Heart left ventricle (tissue), 16 donors: ENCODE data around the gene ZNF430. TPM values are rescaled to one million over a fixed set of nuclear protein-coding genes. Genes with fewer than 3 reads are reported as not detected.
"Not testable (repeated sequence)": the region's sequence is repeated elsewhere in the genome, so short reads cannot be mapped to it uniquely, and the experiment has no call there.

Experiments
- ATAC-seq, 4 donors: fragments of 200-7000 bp; cut with Tn5 transposase; one replicate each; pipeline ENCODE4 v1.9.1; 2020 to 2022; ENCODE audit warnings: moderate library complexity in 4 of 4, mild to moderate bottlenecking in 3 of 4, moderate number of reproducible peaks in 1 of 4
- DNase-seq, 5 donors: peaks; one replicate each; pipeline ENCODE4 v3.0.0-alpha.2; 2020
- H3K27ac ChIP-seq, 12 donors: fragments of 200-600 bp; sonication (generic) in 4 of 12; one replicate each; pipeline versions ENCODE4 v1.5.0 to v1.8.0; 2016 to 2022; ENCODE audit warnings: mild to moderate bottlenecking in 2 of 12
- H3K27me3 ChIP-seq, 9 donors: fragments of 200-600 bp; sonication (generic) in 2 of 9; one replicate each; pipeline versions ENCODE4 v1.5.1 to v1.8.0; 2016 to 2022; ENCODE audit warnings: mild to moderate bottlenecking in 3 of 9
- H3K36me3 ChIP-seq, 9 donors: fragments of 200-600 bp; sonication (generic) in 2 of 9; one replicate each; pipeline versions ENCODE4 v1.5.0 to v1.8.0; 2018 to 2022; ENCODE audit warnings: mild to moderate bottlenecking in 2 of 9
- H3K4me1 ChIP-seq, 12 donors: fragments of 200-600 bp; sonication (generic) in 4 of 12; one replicate each; pipeline versions ENCODE4 v1.5.0 to v1.8.0; 2016 to 2022; ENCODE audit warnings: mild to moderate bottlenecking in 3 of 12
- H3K4me3 ChIP-seq, 12 donors: fragments of 200-600 bp; sonication (generic) in 4 of 12; one replicate each; pipeline versions ENCODE4 v1.5.0 to v1.8.0; 2017 to 2022; ENCODE audit warnings: mild to moderate bottlenecking in 9 of 12, moderate library complexity in 4 of 12
- H3K9me3 ChIP-seq, 12 donors: fragments of 200-600 bp; sonication (generic) in 4 of 12; one replicate each; pipeline versions ENCODE4 v1.5.0 to v1.8.0; 2016 to 2022; ENCODE audit warnings: mild to moderate bottlenecking in 1 of 12
- POLR2A ChIP-seq, 2 donors: fragments of 450-650 bp; IDR thresholded peaks; one replicate each; pipeline ENCODE4 v1.6.1; 2017; ENCODE audit warnings: antibody characterized with exemption in 2 of 2, mild to moderate bottlenecking in 2 of 2, moderate library complexity in 2 of 2
- whole genome bisulfite sequencing, 4 donors: extraction: QIAGEN DNeasy Blood & Tissue Kit in 2 of 4; methylation state at CpG; one replicate each; pipeline versions ENCODE4 v1.1.5 to v1.1.7; 2013 to 2018; 5-methylcytosine and 5-hydroxymethylcytosine counted together
- intact Hi-C, 10 donors: fragments of 100-400 bp; cut with DNase I; formaldehyde crosslinking; loops; one replicate each; pipeline versions ENCODE4 v1.11.1 to v1.14.2; 2022
- long read RNA-seq, 3 donors: library from polyadenylated mRNA; unstranded; transcript quantifications; one replicate each; pipeline ENCODE4 v2.0.0, GENCODE V29; 2020 to 2021
- polyA plus RNA-seq, 2 donors: library from polyadenylated mRNA; stranded (reverse); fragments of 200-250 nt; gene quantifications; one replicate each; pipeline ENCODE4 v1.2.3, GENCODE V29; 2013
- total RNA-seq, 9 donors: library from RNA; depleted of rRNA in 2 of 9; stranded (reverse); fragments of >200 nt in 2 of 9; fragmentation: NEBNext Ultra II Directional in 3 of 9; extraction: Animal tissue kit (Norgen Biotek cat#: 25700) in 3 of 9; gene quantifications; one replicate each; pipeline versions ENCODE4 v1.1.0 to v1.2.4, GENCODE V29; 2016 to 2023
- TF ChIP-seq, protein P1 (sequence below), 12 donors: fragments of 200-600 bp; sonication (generic) in 4 of 12; IDR thresholded peaks; one replicate each; pipeline versions ENCODE4 v1.5.0 to v1.8.0; 2018 to 2022; ENCODE audit warnings: antibody characterized with exemption in 12 of 12, mild to moderate bottlenecking in 5 of 12
- donor health status: ischemic (EF 13 %, LVEDD 7.1; RV severe dilation, severe dysfunction).
- donor health status: healthy with polysubstance abuse.
- donor health status: DM: no; HTN: yes; CAD: no.
- donor health status: DM: no; HTN: no; CAD: no.
- donor health status: ischemic (EF 25% LVEDD 6.9; RV normal size, moderate dysfunction).
- donor health status: ischemic (EF 25% LVEDD 5.7; RV mildly dilated, moderate dysfunction).
- donor health status: healthy.
- donor health status: DM: yes; HTN: yes; CAD: no.
- donor health status: ischemic (EF 35%, LVEDD 5.7; RV mildly dilated, moderate dysfunction).
- donor health status: nonischemic (EF 11% LVEDD 7.7; RV severe dilation, severe dysfunction).
- donor health status: DM: yes; HTN: yes; CAD: no.
- donor health status: PGD.
- donor health status: ischemic (EF 29% LVEDD 5.4; RV normal size, mild dysfunction).
- donor health status: nonischemic (EF 23%, LVEDD 6.1; RV moderate dilation, normal function).

Gene ZNF430
- total RNA-seq (1 to 10 TPM; 2.9 to 9.1 (median 3.9) TPM), polyA plus RNA-seq (1 to 10 TPM; 1.1 to 2.4 TPM)
- long read RNA-seq, donor 1, partial matches to known transcripts: 0 of 2 reads
- long read RNA-seq, donor 1, other reads (novel, unspliced or antisense): 0 of 2 reads
- long read RNA-seq, donor 2, partial matches to known transcripts: 1 of 8 reads
- long read RNA-seq, donor 2, other reads (novel, unspliced or antisense): 4 of 8 reads
- long read RNA-seq, donor 3, partial matches to known transcripts: 2 of 4 reads
- long read RNA-seq, donor 3, other reads (novel, unspliced or antisense): 0 of 4 reads

DNA sequence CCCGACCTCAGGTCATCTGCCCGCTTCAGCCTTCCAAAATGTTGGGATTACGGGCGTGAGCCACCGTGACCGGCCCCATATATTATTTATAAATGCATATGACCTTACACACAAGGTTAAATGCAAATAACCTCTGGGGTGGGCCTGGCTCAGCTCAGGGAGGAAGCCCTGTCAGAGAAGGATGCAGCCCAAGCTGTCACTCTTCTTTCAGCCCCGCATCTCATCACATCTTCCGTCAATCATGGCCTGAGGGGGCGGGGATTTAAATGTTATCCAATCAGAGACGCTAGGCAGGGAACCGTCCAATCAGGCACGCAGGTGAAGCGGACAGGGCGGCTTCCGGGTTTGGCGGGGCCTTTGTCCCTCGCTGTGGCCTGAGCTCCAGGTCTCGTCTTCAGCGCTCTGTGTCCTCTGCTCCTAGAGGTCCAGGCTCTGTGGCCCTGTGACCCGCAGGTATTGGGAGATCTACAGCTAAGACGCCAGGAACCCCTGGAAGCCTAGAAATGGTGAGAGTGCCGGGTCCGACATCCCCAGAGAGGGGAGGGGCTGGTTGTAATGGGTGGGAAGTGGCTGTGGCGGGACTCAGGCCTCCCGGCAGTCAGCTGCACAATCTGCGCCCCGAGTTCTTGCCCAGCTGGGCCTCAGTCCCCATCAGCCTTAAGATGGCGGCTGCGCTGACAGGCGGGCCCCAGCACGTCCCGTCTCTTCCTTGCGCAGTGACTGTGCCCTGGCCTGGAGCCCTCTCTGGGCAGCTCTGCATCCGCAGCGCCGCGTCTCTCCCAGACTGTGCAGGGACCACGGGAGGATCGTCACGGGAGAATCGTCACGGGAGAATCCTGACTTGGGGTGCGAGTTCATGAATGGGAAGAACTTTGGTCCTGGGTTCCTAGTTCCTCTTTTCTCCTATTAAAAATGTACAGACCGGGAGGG is at the start of gene ZNF430:
Gene ZNF430 (plus strand): TSS at position 360 of the 930 bp plus-strand sequence. CDS start 144 bp downstream, at position 504.
- ATAC-seq (peak; percentile 100), DNase-seq (peak; percentile 93 to 96 (median 95))
- intact Hi-C loops: loop anchor here in 1 of 10 donors (5.0 kb wide), 1 partner anchor 62 kb away; the partner anchor contains the start of gene ZNF714
- no peaks in the 10 kb centered on the region for H3K27me3 ChIP-seq
- peak within 1 kb of the TSS; percentile 65 to 97 (median 84) for H3K4me3 ChIP-seq
- WGBS, 4 donors: 4 to 8% (median 5%) methylated on average over 29 to 44 of the region's 44 CpGs
- peak within 1 kb of the TSS; percentile 65 to 91 (median 80) for H3K27ac ChIP-seq
- peaks cover 0 to 31% (median 24%) of the 10 kb centered on the region in 9 donors for H3K36me3 ChIP-seq
- TF ChIP-seq, protein P1, sequence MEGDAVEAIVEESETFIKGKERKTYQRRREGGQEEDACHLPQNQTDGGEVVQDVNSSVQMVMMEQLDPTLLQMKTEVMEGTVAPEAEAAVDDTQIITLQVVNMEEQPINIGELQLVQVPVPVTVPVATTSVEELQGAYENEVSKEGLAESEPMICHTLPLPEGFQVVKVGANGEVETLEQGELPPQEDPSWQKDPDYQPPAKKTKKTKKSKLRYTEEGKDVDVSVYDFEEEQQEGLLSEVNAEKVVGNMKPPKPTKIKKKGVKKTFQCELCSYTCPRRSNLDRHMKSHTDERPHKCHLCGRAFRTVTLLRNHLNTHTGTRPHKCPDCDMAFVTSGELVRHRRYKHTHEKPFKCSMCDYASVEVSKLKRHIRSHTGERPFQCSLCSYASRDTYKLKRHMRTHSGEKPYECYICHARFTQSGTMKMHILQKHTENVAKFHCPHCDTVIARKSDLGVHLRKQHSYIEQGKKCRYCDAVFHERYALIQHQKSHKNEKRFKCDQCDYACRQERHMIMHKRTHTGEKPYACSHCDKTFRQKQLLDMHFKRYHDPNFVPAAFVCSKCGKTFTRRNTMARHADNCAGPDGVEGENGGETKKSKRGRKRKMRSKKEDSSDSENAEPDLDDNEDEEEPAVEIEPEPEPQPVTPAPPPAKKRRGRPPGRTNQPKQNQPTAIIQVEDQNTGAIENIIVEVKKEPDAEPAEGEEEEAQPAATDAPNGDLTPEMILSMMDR (IDR thresholded peaks at IDR 0.05): no peak
- peak in 1 of 2 donors; percentile 61 for TF ChIP-seq POLR2A (IDR thresholded peaks at IDR 0.05)
- H3K9me3 ChIP-seq: no peaks in the 10 kb centered on the region
- peaks cover 0 to 25% (median 7%) of the 10 kb centered on the region in 12 donors for H3K4me1 ChIP-seq

- 85 to 92% (median 88%) methylated on average over 2 of the region's 2 CpGs for WGBS, 4 donors
These were observed 27.7 kb upstream of the ZNF430 start for GRCh38 chr19:20992788-20993187.

DNA sequence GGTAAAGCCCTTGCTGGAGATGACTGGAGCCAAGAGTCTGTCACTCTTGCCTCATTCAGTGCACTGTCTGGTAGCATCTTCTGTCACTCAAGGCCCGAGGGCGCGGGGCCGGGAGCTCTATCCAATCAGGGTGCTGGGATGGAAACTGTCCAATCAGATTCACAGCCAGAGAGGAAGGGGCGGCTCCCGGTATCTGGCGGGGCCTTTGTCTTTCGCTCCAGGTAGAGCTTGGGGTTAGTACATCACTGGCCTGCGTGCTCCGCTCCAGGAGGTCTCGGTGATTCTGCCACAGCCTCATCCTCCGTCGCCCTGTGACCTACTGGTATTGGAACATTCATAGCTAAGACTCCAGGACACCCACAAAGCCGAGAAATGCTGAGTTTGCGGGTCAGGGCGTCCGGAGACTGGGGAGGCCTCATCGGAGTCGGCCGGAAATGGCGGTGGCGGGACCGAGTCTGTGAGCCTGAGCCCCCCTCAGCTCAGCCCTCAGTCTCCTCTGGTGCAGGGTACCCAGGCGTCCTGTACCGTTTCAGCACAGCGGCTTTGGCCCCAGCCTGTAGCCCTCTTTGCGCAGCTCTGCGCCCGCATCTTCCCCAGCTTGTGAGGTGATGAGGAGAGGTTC is 20.6 kb upstream of the ZNF430 start:
- H3K27me3 ChIP-seq: no peaks in the 10 kb centered on the region
- H3K4me3 ChIP-seq: peak overlapping the region; percentile 10 to 58 (median 48)
- DNase-seq (peak; percentile 87 to 93 (median 90)), ATAC-seq (peak; percentile 100)
- no peak overlapping the region for H3K27ac ChIP-seq
- intact Hi-C loops: no loop called here
- TF ChIP-seq POLR2A (IDR thresholded peaks at IDR 0.05): no peak
- TF ChIP-seq, protein P1 (IDR thresholded peaks at IDR 0.05): no peak
- H3K4me1 ChIP-seq: peaks cover 0 to 9% (median 0%) of the 10 kb centered on the region in 12 donors
- H3K9me3 ChIP-seq: no peaks in the 10 kb centered on the region
- 1 to 3% (median 2%) methylated on average over 11 to 29 of the region's 29 CpGs for WGBS, 4 donors
- no peaks in the 10 kb centered on the region for H3K36me3 ChIP-seq

More at GRCh38 chr19:20992788-20993187, 27.7 kb upstream of the ZNF430 start:
- H3K9me3 ChIP-seq: peaks cover 0 to 38% (median 2%) of the 10 kb centered on the region in 12 donors
- H3K4me3 ChIP-seq, H3K36me3 ChIP-seq, H3K27me3 ChIP-seq, intact Hi-C loops, ATAC-seq, H3K27ac ChIP-seq, H3K4me1 ChIP-seq, DNase-seq: not testable (repeated sequence)

- Histone ChIP-seq H3K36me3 (peaks cover 0 to 36% (median 30%) of the 10 kb centered on the region in 9 donors), H3K4me1 (peaks cover 0 to 25% (median 7%) of the 10 kb centered on the region in 12 donors), H3K27ac (peak overlapping the region in 10 of 12 donors; percentile 73 to 91 (median 82)), H3K4me3 (peak overlapping the region; percentile 65 to 97 (median 84))
- WGBS, 4 donors: 13 to 21% (median 18%) methylated on average over 11 of the region's 11 CpGs
- not testable (repeated sequence) for ATAC-seq, H3K9me3 ChIP-seq, H3K27me3 ChIP-seq, DNase-seq
- intact Hi-C loops: loop anchor here in 1 of 10 donors (5.0 kb wide), 1 partner anchor 61 kb away; the partner anchor contains the start of gene ZNF714
These were observed 781 bp downstream of the ZNF430 start for GRCh38 chr19:21021238-21021637.
